GM10248 (cell line): ENCODE results near the gene IL32.
"Not testable (repeated sequence)": the region's sequence is repeated elsewhere in the genome, so short reads cannot be mapped to it uniquely, and the experiment has no call there.

Experiments
- CTCF ChIA-PET: fragments of 300-600 bp; sonication (Branson Sonifier 250); formaldehyde crosslinking; extraction: SDS; loops from one replicate; lab custom pipeline; 2021; ENCODE audit warnings: antibody characterized with exemption; lab: Yijun Ruan, JAX
- POLR2A ChIA-PET: fragments of 350-650 bp; sonication (Branson Sonifier 250); formaldehyde crosslinking; extraction: SDS; loops from one replicate; lab custom pipeline; 2020; ENCODE audit warnings: antibody characterized with exemption; lab: Yijun Ruan, JAX
- DNase-seq: peaks from one replicate; pipeline ENCODE4 v3.0.0; 2012; ENCODE audit errors: extremely low spot score
- CTCF ChIP-seq: IDR thresholded peaks from 2 replicates; pipeline ENCODE4 v1.5.1; 2012; ENCODE audit warnings: mild to moderate bottlenecking, low read depth; ENCODE audit errors: extremely low read depth, missing control alignments, control extremely low read depth

Gene IL32

GRCh38 chr16:3075523-3075915, 10.1 kb downstream of the IL32 start:
- ChIA-PET POLR2A (interaction anchor here (1.1 kb wide), 1 partner anchor 24 kb away, joined by 3 read pairs; no protein-coding TSS in a partner anchor), CTCF (interaction anchor here (0.8 to 5.3 kb wide), 8 partner anchors 8 to 54 kb away, joined by 3 to 38 read pairs (median 13); partner anchors contain the start of gene ZSCAN10)
- DNase-seq = no peak
- TF ChIP-seq CTCF = no peak

GRCh38 chr16:3075946-3076345, 10.5 kb downstream of the IL32 start:
- ChIA-PET POLR2A (interaction anchor here (0.7 kb wide), 1 partner anchor 23 kb away, joined by 4 read pairs; the partner anchor contains the start of gene ZSCAN10), CTCF (interaction anchor here (0.7 to 5.3 kb wide), 10 partner anchors 8 to 53 kb away, joined by 3 to 38 read pairs (median 4); partner anchors contain the start of genes IL32 and ZSCAN10)

GRCh38 chr16:3076577-3076976, 11.1 kb downstream of the IL32 start:
- no peak for TF ChIP-seq CTCF
- POLR2A ChIA-PET = interaction anchor here (0.7 kb wide), 1 partner anchor 22 kb away, joined by 4 read pairs; the partner anchor contains the start of gene ZSCAN10
- DNase-seq = no peak
- CTCF ChIA-PET = interaction anchor here (0.7 to 5.3 kb wide), 10 partner anchors 9 to 53 kb away, joined by 3 to 38 read pairs (median 4); partner anchors contain the start of genes IL32 and ZSCAN10

More at GRCh38 chr16:3075946-3076345, 10.5 kb downstream of the IL32 start:
- DNase-seq = not testable (repeated sequence)

- TF ChIP-seq CTCF = no peak
- DNase-seq = no peak
- ChIA-PET POLR2A (interaction anchor here (0.8 kb wide), 1 partner anchor 17 kb away, joined by 4 read pairs; no protein-coding TSS in a partner anchor), CTCF (interaction anchor here (1.0 to 1.4 kb wide), 6 partner anchors 16 to 52 kb away, joined by 3 to 11 read pairs (median 3); no protein-coding TSS in a partner anchor)
Measured at GRCh38 chr16:3080024-3080423, 14.6 kb downstream of the IL32 start.

- POLR2A ChIA-PET, DNase-seq: not testable (repeated sequence)
- CTCF ChIA-PET = interaction anchor here (1.3 to 1.8 kb wide), 2 partner anchors 9 to 47 kb away, joined by 4 to 6 read pairs; no protein-coding TSS in a partner anchor
Measured at GRCh38 chr16:3081957-3082356, 16.5 kb downstream of the IL32 start.

- POLR2A ChIA-PET, DNase-seq: not testable (repeated sequence)
- CTCF ChIA-PET = interaction anchor here (1.0 to 2.7 kb wide), 5 partner anchors 8 to 45 kb away, joined by 3 to 9 read pairs (median 4); no protein-coding TSS in a partner anchor
Measured at GRCh38 chr16:3083408-3083807, 18.0 kb downstream of the IL32 start.

GRCh38 chr16:3084491-3084890, 19.1 kb downstream of the IL32 start:
- DNase-seq = no peak
- no peak for TF ChIP-seq CTCF
- ChIA-PET POLR2A (no interaction called here), CTCF (interaction anchor here (1.0 to 2.7 kb wide), 4 partner anchors 9 to 46 kb away, joined by 3 to 9 read pairs (median 4); no protein-coding TSS in a partner anchor)

- CTCF ChIA-PET = interaction anchor here (1.8 to 2.7 kb wide), 2 partner anchors 12 to 25 kb away, joined by 5 to 9 read pairs; no protein-coding TSS in a partner anchor
- no peak for DNase-seq
- POLR2A ChIA-PET = no interaction called here
- TF ChIP-seq CTCF = no peak
Measured at GRCh38 chr16:3084969-3085670, 19.7 kb downstream of the IL32 start.
